A673 (cell line): ENCODE data around the gene TNFRSF18. TPM values are rescaled to one million over a fixed set of nuclear protein-coding genes. Genes with fewer than 3 reads are reported as not detected.
"Not testable (repeated sequence)": the region's sequence is repeated elsewhere in the genome, so short reads cannot be mapped to it uniquely, and the experiment has no call there.

ENCODE experiments used
- BruUV-seq: library from RNA; stranded (reverse); fragments of 400-500 nt; replicated peaks from 2 replicates; lab custom pipeline; 2021; lab: Mats Ljungman, UMichigan
- CTCF ChIA-PET: fragments of 300-600 bp; sonication (Branson Sonifier 250); formaldehyde crosslinking; loops from one replicate; lab custom pipeline; 2022; ENCODE audit warnings: antibody characterized with exemption; lab: Charles Lee
- POLR2A ChIA-PET: fragments of 300-600 bp; sonication (Branson Sonifier 250); formaldehyde crosslinking; loops from one replicate; lab custom pipeline; 2022; ENCODE audit warnings: antibody characterized with exemption; ENCODE audit not compliant: low non-redundant PET; lab: Charles Lee
- DNase-seq: peaks from one replicate; pipeline ENCODE4 v3.0.0-alpha.2; 2015; ENCODE audit warnings: low spot score
- H3K27ac ChIP-seq: fragments of 200-600 bp; sonication (generic); 2 replicates; pipeline ENCODE4 v1.5.1; 2016; ENCODE audit warnings: mixed run types, low read depth, mild to moderate bottlenecking, mixed read lengths, antibody characterized with exemption, low read length; ENCODE audit not compliant: poor library complexity, severe bottlenecking
- H3K27me3 ChIP-seq: fragments of 200-600 bp; sonication (generic); replicated peaks from 2 replicates; pipeline ENCODE4 v1.6.1; 2017; ENCODE audit warnings: mixed run types, low read depth, mild to moderate bottlenecking, mixed read lengths, antibody characterized with exemption, low read length; ENCODE audit not compliant: insufficient read depth, poor library complexity
- H3K36me3 ChIP-seq: fragments of 200-600 bp; sonication (generic); 2 replicates; pipeline ENCODE4 v1.6.1; 2016; ENCODE audit warnings: mixed run types, mild to moderate bottlenecking, mixed read lengths, antibody characterized with exemption, low read length; ENCODE audit not compliant: insufficient read depth, poor library complexity, severe bottlenecking
- H3K4me1 ChIP-seq: fragments of 200-600 bp; sonication (generic); 2 replicates; pipeline ENCODE4 v1.6.1; 2017; ENCODE audit warnings: mixed run types, mild to moderate bottlenecking, mixed read lengths, antibody characterized with exemption, low read length; ENCODE audit not compliant: insufficient read depth, poor library complexity, severe bottlenecking
- H3K4me3 ChIP-seq: fragments of 200-600 bp; sonication (generic); 2 replicates; pipeline ENCODE4 v1.5.1; 2016; ENCODE audit warnings: low read depth, mixed run types, mild to moderate bottlenecking, mixed read lengths, low read length; ENCODE audit not compliant: poor library complexity, severe bottlenecking
- H3K9me3 ChIP-seq: fragments of 200-600 bp; sonication (generic); 2 replicates; pipeline ENCODE4 v1.6.1; 2016; ENCODE audit warnings: mixed run types, low read depth, mild to moderate bottlenecking, mixed read lengths, antibody characterized with exemption, low read length; ENCODE audit not compliant: poor library complexity, severe bottlenecking
- EZH2 ChIP-seq: fragments of 200-600 bp; sonication (generic); IDR thresholded peaks from 2 replicates; pipeline ENCODE4 v1.6.1; 2017; ENCODE audit warnings: borderline replicate concordance, low read depth, mild to moderate bottlenecking, mixed read lengths, antibody characterized with exemption, low read length; ENCODE audit not compliant: poor library complexity, severe bottlenecking
- intact Hi-C: fragments of 100-400 bp; cut with micrococcal nuclease; formaldehyde crosslinking; loops from one replicate; pipeline ENCODE4 v1.10.0; 2022; ENCODE audit not compliant: unreplicated experiment
- total RNA-seq: library from RNA; stranded (reverse); gene quantifications from 2 replicates; pipeline ENCODE4 v1.2.3, GENCODE V29; 2021
- TF ChIP-seq, protein P1 (sequence below): fragments of 300-800, 200-600 bp; sonication (generic); conservative IDR thresholded peaks from 2 replicates; pipeline ENCODE4 v1.5.1; 2017; ENCODE audit warnings: low read depth, mild to moderate bottlenecking, antibody characterized with exemption, low read length, moderate library complexity, mixed read lengths

TNFRSF18 gene
- total RNA-seq, 1 experiment from 2014 or later, result 0.77 TPM

DNA sequence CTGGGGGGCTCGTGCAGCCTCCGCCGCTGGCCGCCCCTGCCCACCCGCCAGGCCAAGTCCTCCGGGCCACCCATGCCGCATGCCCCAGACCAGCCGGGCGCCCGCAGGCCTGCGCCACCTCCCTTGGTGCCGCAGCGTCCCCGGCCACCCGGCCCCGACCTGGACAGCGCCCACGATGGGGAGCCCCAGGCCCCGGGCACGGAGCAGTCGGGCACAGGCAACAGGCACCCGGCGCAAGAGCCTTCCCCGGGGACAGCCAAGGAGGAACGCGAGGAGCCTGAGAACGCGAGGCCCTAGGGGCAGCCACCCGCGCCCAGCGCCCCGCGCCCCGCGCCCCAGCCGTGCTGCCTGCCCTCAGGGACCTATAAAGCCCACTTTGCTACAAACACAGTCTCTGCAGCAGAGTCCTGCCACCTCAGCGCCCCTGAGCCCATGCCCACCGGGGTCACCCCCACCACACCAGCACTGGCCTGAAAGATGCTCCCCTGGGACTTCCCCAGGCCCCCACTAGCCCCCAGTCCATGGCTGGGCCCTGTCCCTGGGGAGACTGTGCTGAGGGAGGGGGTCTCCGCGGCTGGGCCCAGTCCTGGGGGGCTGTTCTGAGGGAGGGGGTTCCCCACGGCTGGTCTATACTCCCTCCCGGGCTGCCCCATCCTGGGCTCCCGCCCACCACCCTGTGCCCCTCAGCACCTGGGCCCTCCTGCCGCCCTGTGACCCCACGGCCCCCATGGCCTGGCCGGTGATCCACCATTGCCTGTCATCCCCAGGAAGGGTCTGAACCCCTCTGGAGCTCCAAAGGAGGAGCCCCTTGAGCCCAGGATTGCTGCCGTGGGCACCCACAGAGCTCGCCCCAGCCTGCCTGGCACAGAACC is 8.6 kb downstream of the TNFRSF18 start:
- Histone ChIP-seq H3K27ac (no peak overlapping the region), H3K27me3 (no peaks in the 10 kb centered on the region), H3K4me3 (no peak overlapping the region), H3K9me3 (no peaks in the 10 kb centered on the region), H3K36me3 (no peaks in the 10 kb centered on the region), H3K4me1 (no peaks in the 10 kb centered on the region)
- intact Hi-C loops, result no loop called here
- no TSS peak for BruUV-seq
- ChIA-PET POLR2A (no interaction called here), CTCF (no interaction called here)
- TF ChIP-seq EZH2, result no peak
- TF ChIP-seq, protein P1, sequence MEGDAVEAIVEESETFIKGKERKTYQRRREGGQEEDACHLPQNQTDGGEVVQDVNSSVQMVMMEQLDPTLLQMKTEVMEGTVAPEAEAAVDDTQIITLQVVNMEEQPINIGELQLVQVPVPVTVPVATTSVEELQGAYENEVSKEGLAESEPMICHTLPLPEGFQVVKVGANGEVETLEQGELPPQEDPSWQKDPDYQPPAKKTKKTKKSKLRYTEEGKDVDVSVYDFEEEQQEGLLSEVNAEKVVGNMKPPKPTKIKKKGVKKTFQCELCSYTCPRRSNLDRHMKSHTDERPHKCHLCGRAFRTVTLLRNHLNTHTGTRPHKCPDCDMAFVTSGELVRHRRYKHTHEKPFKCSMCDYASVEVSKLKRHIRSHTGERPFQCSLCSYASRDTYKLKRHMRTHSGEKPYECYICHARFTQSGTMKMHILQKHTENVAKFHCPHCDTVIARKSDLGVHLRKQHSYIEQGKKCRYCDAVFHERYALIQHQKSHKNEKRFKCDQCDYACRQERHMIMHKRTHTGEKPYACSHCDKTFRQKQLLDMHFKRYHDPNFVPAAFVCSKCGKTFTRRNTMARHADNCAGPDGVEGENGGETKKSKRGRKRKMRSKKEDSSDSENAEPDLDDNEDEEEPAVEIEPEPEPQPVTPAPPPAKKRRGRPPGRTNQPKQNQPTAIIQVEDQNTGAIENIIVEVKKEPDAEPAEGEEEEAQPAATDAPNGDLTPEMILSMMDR, result no peak
- DNase-seq, result no peak

DNA sequence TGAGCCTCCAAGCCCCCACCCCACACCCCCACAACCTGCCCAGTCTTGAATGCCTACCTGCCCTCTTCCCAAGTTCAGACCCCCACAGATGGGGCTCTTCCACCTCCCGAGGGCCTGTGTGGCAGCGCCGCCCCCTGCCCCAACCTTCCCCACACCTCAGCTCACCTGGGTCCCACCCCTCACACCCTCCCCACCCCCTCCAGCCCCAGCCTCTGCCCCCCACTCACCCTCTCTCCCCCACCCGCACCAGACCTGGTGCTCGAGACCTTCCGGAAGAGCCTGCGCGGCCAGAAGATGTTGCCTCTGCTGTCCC is 9.2 kb downstream of the TNFRSF18 start:
- no TSS peak for BruUV-seq
- POLR2A ChIA-PET, result no interaction called here
- CTCF ChIA-PET, result no interaction called here
- H3K27ac ChIP-seq, result no peak overlapping the region
- H3K27me3 ChIP-seq, result no peaks in the 10 kb centered on the region
- intact Hi-C loops, result no loop called here
- no peak for TF ChIP-seq EZH2
- TF ChIP-seq, protein P1, result no peak
- H3K36me3 ChIP-seq, result no peaks in the 10 kb centered on the region
- DNase-seq, result no peak
- no peaks in the 10 kb centered on the region for H3K9me3 ChIP-seq
- no peak overlapping the region for H3K4me3 ChIP-seq
- H3K4me1 ChIP-seq, result no peaks in the 10 kb centered on the region

DNA sequence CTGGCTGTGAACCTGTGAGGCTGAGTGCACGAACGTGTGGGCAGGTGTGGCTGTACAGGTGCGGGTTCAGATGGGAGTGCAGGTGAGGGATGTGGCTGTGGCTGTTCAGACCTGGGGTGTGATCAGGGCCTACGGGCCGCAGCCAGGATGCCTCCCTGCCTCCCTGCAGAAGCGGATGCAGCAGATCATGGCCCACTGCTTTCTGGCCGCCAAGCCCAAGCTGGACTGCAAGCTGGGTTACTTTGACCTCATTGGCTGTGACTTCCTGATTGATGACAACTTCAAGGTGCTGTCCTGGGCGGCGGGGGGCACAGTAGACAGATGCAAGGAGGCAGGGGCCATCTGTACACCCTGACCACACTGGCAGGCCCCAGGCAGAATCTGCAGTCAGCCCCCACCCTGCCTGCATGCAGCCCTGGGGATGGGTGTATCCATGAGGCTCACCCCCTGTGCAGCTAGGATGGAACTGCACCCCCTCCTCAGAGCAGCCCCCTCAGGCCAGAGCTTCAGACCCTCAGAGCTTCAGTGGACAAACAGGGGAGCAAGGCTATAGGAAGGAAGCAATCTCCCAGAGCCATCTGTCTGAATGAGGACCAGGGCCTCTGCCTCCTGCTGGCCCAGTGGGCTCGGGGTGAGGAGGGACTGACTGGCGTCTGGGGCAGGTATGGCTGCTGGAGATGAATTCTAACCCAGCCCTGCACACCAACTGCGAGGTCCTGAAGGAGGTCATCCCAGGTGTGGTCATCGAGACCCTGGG is 9.8 kb downstream of the TNFRSF18 start:
- no peak for DNase-seq
- H3K27me3 ChIP-seq, result no peaks in the 10 kb centered on the region
- no peak overlapping the region for H3K4me3 ChIP-seq
- no peaks in the 10 kb centered on the region for H3K4me1 ChIP-seq
- H3K9me3 ChIP-seq, result no peaks in the 10 kb centered on the region
- no TSS peak for BruUV-seq
- POLR2A ChIA-PET, result no interaction called here
- TF ChIP-seq, protein P1, result no peak
- no peak for TF ChIP-seq EZH2
- intact Hi-C loops, result no loop called here
- no peak overlapping the region for H3K27ac ChIP-seq
- CTCF ChIA-PET, result no interaction called here
- H3K36me3 ChIP-seq, result no peaks in the 10 kb centered on the region

DNA sequence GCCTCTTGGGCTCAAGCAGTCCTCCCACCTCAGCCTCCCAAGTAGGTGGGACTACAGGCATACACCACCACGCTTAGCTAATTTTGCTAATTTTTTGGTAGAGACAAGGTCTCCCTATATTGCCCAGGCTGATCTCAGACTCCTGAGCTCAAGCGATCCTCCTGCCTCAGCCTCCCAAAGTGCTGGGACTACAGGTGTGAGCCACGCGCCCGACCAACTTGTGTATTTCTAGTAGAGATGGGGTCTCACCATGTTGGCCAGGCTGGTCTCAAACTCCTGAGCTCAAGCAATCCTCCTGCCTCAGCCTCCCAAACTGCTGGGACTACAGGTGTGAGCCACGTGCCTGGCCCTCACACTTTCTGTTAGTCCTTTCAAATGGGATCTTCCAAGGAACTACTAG is 10.7 kb downstream of the TNFRSF18 start:
- intact Hi-C loops, H3K36me3 ChIP-seq, H3K27ac ChIP-seq, H3K9me3 ChIP-seq, H3K4me3 ChIP-seq, DNase-seq, CTCF ChIA-PET, POLR2A ChIA-PET, BruUV-seq, H3K4me1 ChIP-seq, H3K27me3 ChIP-seq: not testable (repeated sequence)
